IMR-90 (cell line): Measurements from ENCODE around the gene KLK1. TPM values are rescaled to one million over a fixed set of nuclear protein-coding genes. Genes with fewer than 3 reads are reported as not detected.

Experiments used
- ATAC-seq: fragments of 200-7000 bp; cut with Tn5 transposase; 2 replicates; pipeline ENCODE4 v1.9.1; 2020; ENCODE audit warnings: low read depth, mild to moderate bottlenecking, moderate library complexity
- BruUV-seq: library from RNA; stranded (reverse); fragments of 400-500 nt; replicated peaks from 2 replicates; lab custom pipeline; 2021; lab: Mats Ljungman, UMichigan
- CTCF ChIA-PET: fragments of 300-600 bp; formaldehyde crosslinking; extraction: SDS; loops from one replicate; lab custom pipeline; 2021; ENCODE audit warnings: antibody characterized with exemption; lab: Yijun Ruan, JAX
- POLR2A ChIA-PET: fragments of 300-600 bp; sonication (Branson Sonifier 250); formaldehyde crosslinking; loops from one replicate; lab custom pipeline; 2022; ENCODE audit warnings: antibody characterized with exemption; ENCODE audit not compliant: unreplicated experiment; lab: Charles Lee
- DNase-seq: peaks from one replicate; pipeline ENCODE4 v3.0.0; 2013
- H2AFZ ChIP-seq: replicated peaks from 2 replicates; pipeline ENCODE3; 2013; ENCODE audit warnings: low read length, mild to moderate bottlenecking; ENCODE audit not compliant: poor library complexity
- H2AK5ac ChIP-seq: 2 replicates; pipeline ENCODE4 v1.6.1; 2013; ENCODE audit warnings: low read depth, low read length, inconsistent platforms
- H2AK9ac ChIP-seq: replicated peaks from 2 replicates; pipeline ENCODE3; 2013; ENCODE audit warnings: mild to moderate bottlenecking, low read depth, low read length, moderate library complexity; ENCODE audit not compliant: poor library complexity
- H2BK120ac ChIP-seq: 2 replicates; pipeline ENCODE4 v1.6.1; 2013; ENCODE audit warnings: low read depth, low read length, inconsistent platforms
- H2BK15ac ChIP-seq: 3 replicates; pipeline ENCODE4 v1.6.1; 2013; ENCODE audit warnings: low read depth, low read length, inconsistent platforms
- H2BK20ac ChIP-seq: 2 replicates; pipeline ENCODE4 v1.6.1; 2013; ENCODE audit warnings: low read depth, mild to moderate bottlenecking, inconsistent platforms, low read length, moderate library complexity
- H2BK5ac ChIP-seq: 2 replicates; pipeline ENCODE4 v1.6.1; 2013; ENCODE audit warnings: mild to moderate bottlenecking, low read depth, low read length, inconsistent platforms; ENCODE audit not compliant: poor library complexity, severe bottlenecking
- H3K14ac ChIP-seq: replicated peaks from 2 replicates; pipeline ENCODE4 v1.6.1; 2013; ENCODE audit warnings: low read depth, low read length, inconsistent platforms
- H3K18ac ChIP-seq: 2 replicates; pipeline ENCODE4 v1.6.1; 2013; ENCODE audit warnings: low read depth, low read length, control low read depth
- H3K23ac ChIP-seq: 2 replicates; pipeline ENCODE4 v1.6.1; 2013; ENCODE audit warnings: low read depth, low read length, inconsistent platforms
- H3K27ac ChIP-seq: 2 replicates; pipeline ENCODE4 v1.5.1; 2013; ENCODE audit warnings: mild to moderate bottlenecking, control low read depth, low read length; ENCODE audit not compliant: insufficient read depth
- H3K27me3 ChIP-seq: 2 replicates; pipeline ENCODE4 v1.6.1; 2013; ENCODE audit warnings: low read length; ENCODE audit not compliant: control insufficient read depth, insufficient read depth
- H3K36me3 ChIP-seq: 2 replicates; pipeline ENCODE4 v1.6.1; 2013; ENCODE audit warnings: low read length, mixed read lengths; ENCODE audit not compliant: control insufficient read depth, insufficient read depth
- H3K4ac ChIP-seq: 2 replicates; pipeline ENCODE4 v1.6.1; 2013; ENCODE audit warnings: low read depth, low read length, inconsistent platforms
- H3K4me1 ChIP-seq: 2 replicates; pipeline ENCODE4 v1.6.1; 2013; ENCODE audit warnings: low read length, mixed read lengths; ENCODE audit not compliant: control insufficient read depth, insufficient read depth
- H3K4me2 ChIP-seq: 2 replicates; pipeline ENCODE4 v1.6.1; 2013; ENCODE audit warnings: low read depth, mild to moderate bottlenecking, control low read depth, low read length, moderate library complexity
- H3K4me3 ChIP-seq: 2 replicates; pipeline ENCODE4 v1.5.1; 2013; ENCODE audit warnings: low read depth, mild to moderate bottlenecking, control low read depth, low read length, moderate library complexity; ENCODE audit not compliant: insufficient read depth
- H3K56ac ChIP-seq: 2 replicates; pipeline ENCODE4 v1.6.1; 2013; ENCODE audit warnings: low read length, inconsistent platforms; ENCODE audit not compliant: insufficient read depth; ENCODE audit errors: extremely low read depth
- H3K79me1 ChIP-seq, 2 experiments: 2 replicates each; pipeline ENCODE4 v1.6.1; 2013; ENCODE audit warnings: low read length in 2 of 2, inconsistent platforms in 1 of 2, low read depth in 1 of 2
- H3K9ac ChIP-seq: 2 replicates; pipeline ENCODE4 v1.6.1; 2013; ENCODE audit warnings: low read depth, low read length, control low read depth
- H3K9me1 ChIP-seq: 2 replicates; pipeline ENCODE4 v1.6.1; 2013; ENCODE audit warnings: low read length, inconsistent platforms; ENCODE audit not compliant: insufficient read depth
- H3K9me3 ChIP-seq: 2 replicates; pipeline ENCODE4 v1.6.1; 2013; ENCODE audit warnings: low read length; ENCODE audit not compliant: control insufficient read depth, insufficient read depth
- H4K20me1 ChIP-seq: 2 replicates; pipeline ENCODE4 v1.6.1; 2013; ENCODE audit warnings: low read length, inconsistent platforms; ENCODE audit not compliant: insufficient read depth
- H4K5ac ChIP-seq: 2 replicates; pipeline ENCODE4 v1.6.1; 2013; ENCODE audit warnings: mild to moderate bottlenecking, low read depth, low read length, control low read depth
- H4K8ac ChIP-seq, 2 experiments: 2 replicates each; pipeline ENCODE4 v1.6.1; 2013; ENCODE audit warnings: low read depth in 2 of 2, low read length in 2 of 2, control low read depth in 1 of 2, inconsistent platforms in 1 of 2
- H4K91ac ChIP-seq: 2 replicates; pipeline ENCODE4 v1.6.1; 2013; ENCODE audit warnings: low read depth, low read length, inconsistent platforms; ENCODE audit not compliant: insufficient read depth
- CEBPB ChIP-seq: IDR thresholded peaks from 2 replicates; pipeline ENCODE4 v1.6.1; 2012; ENCODE audit warnings: low read depth, low read length, improper control_type of control experiment
- ELK1 ChIP-seq: fragments of 150-350 bp; IDR thresholded peaks from 2 replicates; pipeline ENCODE4 v1.6.1; 2016; ENCODE audit warnings: low read depth, mild to moderate bottlenecking, low read length, moderate library complexity, borderline replicate concordance
- MAFK ChIP-seq: IDR thresholded peaks from 2 replicates; pipeline ENCODE4 v1.6.1; 2012; ENCODE audit warnings: low read depth, low read length, improper control_type of control experiment
- MAZ ChIP-seq: IDR thresholded peaks from 2 replicates; pipeline ENCODE4 v1.6.1; 2012; ENCODE audit warnings: low read depth, mild to moderate bottlenecking, low read length, improper control_type of control experiment, moderate library complexity, borderline replicate concordance
- MXI1 ChIP-seq: IDR thresholded peaks from 2 replicates; pipeline ENCODE4 v1.6.1; 2012; ENCODE audit warnings: low read depth, mild to moderate bottlenecking, low read length, moderate library complexity, borderline replicate concordance
- POLR2A ChIP-seq: IDR thresholded peaks from 2 replicates; pipeline ENCODE4 v1.6.1; 2012; ENCODE audit warnings: mild to moderate bottlenecking, low read depth, low read length
- RAD21 ChIP-seq: IDR thresholded peaks from 2 replicates; pipeline ENCODE4 v1.6.1; 2012; ENCODE audit warnings: low read length, improper control_type of control experiment
- RCOR1 ChIP-seq: IDR thresholded peaks from 2 replicates; pipeline ENCODE4 v1.6.1; 2012; ENCODE audit warnings: mild to moderate bottlenecking, low read length, improper control_type of control experiment; ENCODE audit not compliant: insufficient replicate concordance
- RFX5 ChIP-seq: IDR thresholded peaks from 2 replicates; pipeline ENCODE4 v1.8.0; 2012; ENCODE audit warnings: low read depth, mild to moderate bottlenecking, low read length, moderate library complexity
- USF2 ChIP-seq: fragments of 150-350 bp; IDR thresholded peaks from 2 replicates; pipeline ENCODE4 v1.6.1; 2017; ENCODE audit warnings: mild to moderate bottlenecking, antibody characterized with exemption, low read length, low read depth
- WGBS, 2 experiments: methylation state at CpG; one replicate each; pipeline versions ENCODE4 v1.1.5 to v1.1.7; 2013; ENCODE audit warnings: missing lambda C conversion rate in 2 of 2; ENCODE audit not compliant: insufficient read length in 1 of 2; ENCODE audit errors: extremely low coverage in 2 of 2; 5-methylcytosine and 5-hydroxymethylcytosine counted together
- dilution Hi-C: fragments of 300-500 bp; cut with HindIII; formaldehyde crosslinking; loops from one replicate; pipeline ENCODE4 v1.14.3; 2018; ENCODE audit warnings: low sequenced_read_pairs; ENCODE audit not compliant: unreplicated experiment
- in situ Hi-C: fragments of 300-500 bp; cut with MboI; formaldehyde crosslinking; loops from 3 replicates; pipeline ENCODE4 v1.14.3; 2019; ENCODE audit warnings: low sequenced_read_pairs, inconsistent platforms, mixed read lengths
- intact Hi-C: fragments of 100-400 bp; cut with micrococcal nuclease; formaldehyde crosslinking; loops from 2 replicates; pipeline ENCODE4 v1.10.0; 2022
- polyA plus RNA-seq, 3 experiments: library from polyadenylated mRNA; depleted of rRNA; stranded (reverse); fragments of >200 nt; gene quantifications; 2 replicates each; pipeline ENCODE4 v1.2.3, GENCODE V29; 2012; ENCODE audit warnings: low replicate concordance in 1 of 3
- total RNA-seq: library from RNA; depleted of rRNA; stranded (reverse); fragments of >200 nt; gene quantifications from 2 replicates; pipeline ENCODE4 v1.2.3, GENCODE V29; 2012

Gene KLK1
- total and polyA plus RNA-seq, 2 of the 4 experiments (the other 2 are of a cell fraction) = not detected

GRCh38 chr19:50832666-50833065, 9.1 kb upstream of the KLK1 start:
- no peak overlapping the region for H3K56ac ChIP-seq
- no peaks in the 10 kb centered on the region for H3K79me1 ChIP-seq
- H3K27ac ChIP-seq = no peak overlapping the region
- WGBS, 2 experiments = 73% methylated on average over 4 of the region's 8 CpGs; no CpG with 5 or more reads in 1 of the 2 experiments
- H3K4ac ChIP-seq = no peak overlapping the region
- DNase-seq (no peak), ATAC-seq (no peak)
- no peaks in the 10 kb centered on the region for H4K20me1 ChIP-seq
- no peaks in the 10 kb centered on the region for H3K36me3 ChIP-seq
- ChIA-PET POLR2A (no interaction called here), CTCF (no interaction called here)
- no peaks in the 10 kb centered on the region; the same call in 1 of the 2 replicates for H3K27me3 ChIP-seq
- in situ Hi-C loops = no loop called here
- no peak overlapping the region for H4K91ac ChIP-seq
- H3K18ac ChIP-seq = no peak overlapping the region
- no peak overlapping the region for H4K8ac ChIP-seq
- no peak overlapping the region for H3K9ac ChIP-seq
- no peak overlapping the region for H2AK9ac ChIP-seq
- H3K9me3 ChIP-seq = no peaks in the 10 kb centered on the region
- no peaks in the 10 kb centered on the region for H3K9me1 ChIP-seq
- no peak overlapping the region for H2AK5ac ChIP-seq
- H2BK20ac ChIP-seq = no peak overlapping the region
- TF ChIP-seq MAFK (no peak), POLR2A (no peak), RAD21 (no peak), RFX5 (no peak), ELK1 (no peak), MXI1 (no peak), CEBPB (no peak), USF2 (no peak), RCOR1 (no peak), MAZ (no peak)
- no peak overlapping the region for H2AFZ ChIP-seq
- no peak overlapping the region for H2BK15ac ChIP-seq
- H3K23ac ChIP-seq = no peak overlapping the region
- dilution Hi-C loops = no loop called here
- H3K4me2 ChIP-seq = no peak overlapping the region
- H4K5ac ChIP-seq = no peak overlapping the region
- H3K4me1 ChIP-seq = no peaks in the 10 kb centered on the region
- no peak overlapping the region for H2BK5ac ChIP-seq
- no peak overlapping the region for H3K14ac ChIP-seq
- no TSS peak for BruUV-seq
- H2BK120ac ChIP-seq = no peak overlapping the region
- intact Hi-C loops = no loop called here
- no peak overlapping the region for H3K4me3 ChIP-seq
